ENCODE results near the gene KRT6A. TPM values are rescaled to one million over a fixed set of nuclear protein-coding genes. Genes with fewer than 3 reads are reported as not detected.

The KRT6A gene
- total and polyA plus RNA-seq, 10 of the 15 experiments (the other 5 are each of a cell fraction or from before 2014, with no cell fraction given), result 0.96 TPM; not detected in 9

GRCh38 chr12:52474212-52474611 lies 18.8 kb downstream of the KRT6A start (continued):
- TF ChIP-seq REST (IDR thresholded peaks at IDR 0.05; ENCODE audit: low read depth, low read length) (no peak), STAT1 (conservative IDR thresholded peaks at IDR 0.05) (no peak), MAX (IDR thresholded peaks at IDR 0.05; ENCODE audit: low read depth, low read length) (no peak), IKZF1 (conservative IDR thresholded peaks at IDR 0.05) (no peak), MTA2 (IDR thresholded peaks at IDR 0.05; ENCODE audit: low read depth) (no peak), WRNIP1 (IDR thresholded peaks at IDR 0.05; ENCODE audit: borderline replicate concordance, low read depth, low read length) (no peak), CREM (IDR thresholded peaks at IDR 0.05; ENCODE audit: low read depth) (no peak), BCL3 (IDR thresholded peaks at IDR 0.05; ENCODE audit: borderline replicate concordance, insufficient read depth, low read depth, low read length, poor library complexity, severe bottlenecking) (no peak), PBX3 (IDR thresholded peaks at IDR 0.05; ENCODE audit: insufficient replicate concordance, low read depth, low read length) (no peak)

All from GM12878 (cell line).